Hematopoietic multipotent progenitor cell treated with erythropoietin and hydrocortisone succinate and interleukin-3 and kit ligand, for 15 days (in vitro differentiated cells): Measurements from ENCODE around the gene RNF151.
"Not testable (repeated sequence)": the region's sequence is repeated elsewhere in the genome, so short reads cannot be mapped to it uniquely, and the experiment has no call there.

Experiments
- DNase-seq: peaks from one replicate; pipeline ENCODE4 v3.0.0-alpha.2; 2015; ENCODE audit warnings: low spot score

The RNF151 gene

DNA sequence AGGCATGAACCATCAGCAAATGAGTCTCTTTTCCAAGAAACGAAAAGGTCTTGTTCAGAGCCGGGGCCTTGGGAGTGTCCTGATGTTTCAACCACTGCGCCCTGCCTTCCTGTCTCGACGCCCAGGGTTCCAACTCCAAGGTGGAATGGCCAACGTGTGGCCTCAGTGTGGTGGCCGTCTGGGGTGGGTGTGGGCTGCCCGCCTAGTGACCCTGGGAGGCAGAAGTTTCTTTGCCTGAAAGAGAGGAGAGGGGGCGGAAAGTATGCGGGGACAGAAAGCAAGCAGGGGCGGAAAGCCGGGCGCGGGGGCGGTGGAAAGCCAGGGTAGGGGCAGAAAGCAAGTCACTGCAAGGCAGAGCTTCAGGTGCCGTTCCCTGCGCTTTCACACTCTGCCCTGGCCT, 27.7 kb upstream of the RNF151 start:
- no peak for DNase-seq

DNA sequence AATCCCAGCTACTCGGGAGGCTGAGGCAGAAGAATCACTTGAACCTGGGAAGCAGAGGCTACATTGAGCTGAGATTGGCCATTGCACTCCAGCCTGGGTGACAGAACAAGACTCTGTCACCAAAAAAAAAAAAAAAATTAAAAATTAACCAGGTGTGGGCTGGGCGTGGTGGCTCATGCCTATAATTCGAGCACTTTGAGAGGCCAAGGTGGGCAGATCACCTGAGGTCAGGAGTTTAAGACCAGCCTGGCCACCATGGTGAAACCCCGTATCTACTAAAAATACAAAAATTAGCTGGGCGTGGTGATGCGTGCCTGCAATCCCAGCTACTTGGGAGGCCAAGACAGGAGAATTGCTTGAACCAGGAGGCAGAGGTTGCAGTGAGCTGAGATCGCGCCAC, 26.8 kb upstream of the RNF151 start:
- not testable (repeated sequence) for DNase-seq

DNA sequence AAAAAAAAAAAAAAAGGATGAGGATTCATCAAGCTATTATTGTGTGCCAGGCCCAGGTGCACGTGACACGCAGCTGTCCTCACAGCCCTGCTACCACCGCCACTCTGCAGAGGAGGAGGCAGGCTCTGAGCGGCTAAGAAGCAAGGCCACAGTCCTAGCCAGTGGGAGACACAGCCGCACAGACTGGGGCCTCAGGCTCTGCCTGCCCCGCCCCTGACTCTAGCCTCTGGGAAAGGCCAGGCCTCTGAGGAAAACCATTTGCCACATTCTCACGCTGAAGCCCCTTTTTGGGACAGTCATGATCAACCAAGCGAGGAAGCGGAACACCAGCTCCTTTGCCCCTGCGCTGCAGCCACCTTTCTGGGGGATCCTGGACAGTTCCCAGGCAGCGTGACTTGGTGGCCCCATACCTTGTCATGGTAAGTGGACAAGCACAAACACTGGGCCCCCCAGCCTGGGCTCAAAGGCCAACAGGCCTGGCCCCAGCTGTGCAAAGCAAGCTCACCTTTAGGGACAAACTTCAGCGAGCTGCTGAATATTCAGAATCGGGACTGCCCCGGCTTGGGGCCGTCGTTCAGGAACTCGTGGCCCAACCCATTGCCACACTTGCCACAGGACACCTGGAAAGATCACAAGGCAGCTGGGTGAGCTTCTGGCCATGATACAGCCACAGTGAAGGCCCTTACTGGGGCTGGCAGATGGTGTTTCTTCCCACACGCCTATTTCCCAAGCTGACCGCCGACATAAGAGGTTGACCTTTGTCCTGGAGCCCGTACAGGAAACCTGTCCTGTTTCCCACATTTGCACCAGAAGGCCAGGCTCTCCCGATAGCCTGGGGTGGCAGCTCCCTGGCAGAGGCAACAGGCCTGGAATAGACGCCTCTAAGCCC, 26.1 kb upstream of the RNF151 start:
- no peak for DNase-seq

DNA sequence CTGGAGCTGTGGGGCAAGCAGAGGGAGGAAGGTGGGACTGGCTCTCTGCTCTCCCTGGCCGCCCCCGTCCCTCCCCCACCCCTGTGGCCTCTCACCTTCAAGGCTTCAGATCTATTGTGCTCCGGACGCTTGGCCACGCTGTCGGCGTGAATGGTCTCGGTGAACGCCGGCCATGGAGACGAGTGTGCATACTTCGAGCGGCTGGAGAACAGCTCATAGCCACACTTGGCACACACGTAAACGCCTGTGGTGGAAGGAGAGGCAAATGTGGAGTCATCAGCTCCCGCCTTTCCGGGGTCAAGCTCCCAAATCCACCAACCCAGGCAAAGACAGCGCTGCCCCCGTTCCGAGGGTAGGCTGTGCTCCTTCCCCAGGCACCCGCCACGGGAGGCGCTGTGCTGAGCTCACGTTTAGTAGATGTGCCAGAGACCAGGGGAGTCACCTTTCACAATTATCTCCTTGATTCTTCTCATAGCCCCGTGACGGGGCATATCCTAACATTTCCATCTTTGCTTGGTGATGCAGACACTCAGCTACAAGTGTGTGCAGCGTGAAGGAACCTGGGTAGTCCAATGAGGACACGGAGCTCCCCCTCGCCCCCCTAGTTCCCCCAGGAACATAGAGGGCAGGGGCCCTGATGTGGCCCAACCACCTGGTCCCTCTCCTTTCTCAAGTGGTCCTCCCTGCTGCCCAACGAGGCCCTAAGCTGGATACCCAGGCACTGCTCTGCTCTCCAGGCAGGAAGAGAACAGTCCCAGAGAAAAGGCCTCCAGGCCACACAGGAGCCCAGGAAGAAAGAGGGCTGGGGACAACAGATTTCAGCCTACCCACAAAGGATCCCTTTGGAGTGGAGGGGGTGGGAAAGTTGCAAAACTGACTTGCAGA, 25.3 kb upstream of the RNF151 start:
- no peak for DNase-seq

DNA sequence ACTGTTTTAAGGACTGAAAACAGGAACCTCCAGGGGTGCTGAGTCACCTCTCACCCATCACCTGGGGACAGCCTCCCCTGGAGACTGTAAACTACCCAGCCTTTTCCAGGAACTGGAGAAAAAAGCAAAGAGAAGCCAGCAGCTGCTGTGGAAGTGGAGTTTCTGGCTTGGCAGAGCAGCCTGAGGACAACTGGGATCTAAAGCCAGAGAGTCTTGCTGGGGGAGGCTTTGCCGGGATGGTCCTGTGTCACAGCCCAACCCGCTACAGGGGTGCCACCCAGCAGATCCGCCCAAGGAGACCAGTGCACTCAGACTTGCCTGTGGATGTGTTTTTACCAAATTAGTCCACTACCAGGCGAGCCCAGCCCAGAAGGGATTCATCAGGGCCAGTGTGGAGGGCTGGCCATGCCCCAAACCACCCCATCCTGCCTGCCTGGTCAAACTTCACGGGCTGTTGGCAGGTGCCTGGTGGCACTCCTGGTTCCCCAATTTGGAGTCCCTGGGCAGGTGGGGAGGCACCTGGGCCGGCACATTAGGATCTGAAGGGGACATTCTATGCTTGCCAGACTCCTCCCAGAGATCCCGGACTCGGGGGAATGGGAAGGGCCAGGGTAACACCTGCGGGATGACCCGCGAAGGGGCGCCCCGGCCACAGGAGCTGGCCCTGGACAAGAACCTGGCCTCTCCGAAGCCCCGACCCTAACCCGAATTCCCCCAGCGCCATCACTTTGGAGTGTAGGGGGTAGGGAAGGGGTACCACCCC, 24.4 kb upstream of the RNF151 start:
- DNase-seq = no peak

DNA sequence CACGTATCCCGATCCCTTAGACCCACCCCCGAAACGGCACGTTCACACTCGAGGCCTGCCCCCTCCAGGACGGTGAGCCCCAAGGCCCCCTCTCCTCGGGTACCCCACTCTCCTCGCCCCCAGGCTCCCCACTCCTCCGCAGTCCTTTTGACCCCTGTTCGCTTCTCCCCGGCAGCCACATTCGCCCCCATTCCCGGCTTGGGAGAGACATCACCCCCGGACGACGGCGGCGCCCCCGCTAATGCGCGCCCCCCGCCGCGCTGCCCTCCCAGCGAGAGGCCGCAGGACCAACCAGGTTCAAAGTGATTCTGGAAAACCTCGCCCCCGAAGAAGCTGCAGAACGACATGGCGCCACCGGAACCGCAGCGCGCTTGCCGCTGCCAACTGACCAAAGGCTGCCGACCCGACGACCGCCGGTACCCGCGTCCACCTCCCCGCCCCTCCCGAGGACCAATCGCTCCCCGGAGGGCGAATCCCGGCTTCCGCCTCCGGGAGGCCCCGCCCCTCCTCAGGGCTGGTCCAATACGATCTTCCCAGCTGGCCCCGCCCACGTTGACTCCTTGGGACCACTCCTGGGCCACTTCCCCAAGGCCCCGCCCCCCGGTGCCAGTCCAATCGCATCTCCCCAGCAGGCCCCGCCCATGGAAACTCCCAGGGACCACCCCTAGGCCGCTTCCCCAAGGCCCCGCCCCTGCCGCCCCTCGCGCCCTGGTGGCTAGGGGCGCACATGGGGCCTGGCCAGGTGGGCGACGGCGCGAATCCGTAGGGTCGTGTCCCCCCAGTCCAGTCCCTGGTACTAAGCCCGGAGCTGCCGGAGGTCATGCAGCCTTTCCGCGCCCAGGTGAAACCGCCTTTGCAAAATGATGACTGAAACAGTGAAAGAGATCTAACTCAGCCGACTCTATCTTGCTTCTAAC, 23.6 kb upstream of the RNF151 start, which contains the start of gene MSRB1:
Gene MSRB1, minus strand, starts transcription at position 390 of the 917 bp plus-strand sequence. Its CDS starts 43 bp downstream, at position 347.
- peak; percentile 97 for DNase-seq

DNA sequence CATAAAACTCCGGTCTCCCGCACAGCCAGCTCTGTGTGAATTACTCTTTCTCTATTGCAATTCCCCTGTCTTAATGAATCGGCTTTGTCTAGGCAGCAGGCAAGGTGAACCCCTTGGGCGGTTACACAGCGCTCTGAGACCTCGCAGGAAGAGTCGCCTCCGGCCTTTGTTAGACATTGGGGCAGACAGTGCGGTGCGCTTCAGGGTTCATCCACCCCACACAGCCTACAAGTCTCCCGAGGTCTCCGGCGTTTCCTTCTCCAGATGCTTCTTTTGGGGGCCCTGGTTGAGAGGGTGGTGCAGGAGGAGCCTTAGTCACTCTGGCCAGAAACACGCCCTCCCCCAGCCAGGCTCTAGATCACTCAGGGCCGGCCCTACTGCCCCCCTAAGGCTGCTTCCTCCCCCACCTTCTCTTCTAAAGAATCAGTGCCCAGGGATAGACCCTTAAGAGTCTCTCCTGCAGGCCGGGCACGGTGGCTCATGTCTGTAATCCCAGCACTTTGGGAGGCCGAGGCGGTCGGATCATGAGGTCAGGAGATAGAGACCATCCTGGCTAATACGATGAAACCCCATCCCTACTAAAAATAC, 21.9 kb upstream of the RNF151 start:
- no peak for DNase-seq

DNA sequence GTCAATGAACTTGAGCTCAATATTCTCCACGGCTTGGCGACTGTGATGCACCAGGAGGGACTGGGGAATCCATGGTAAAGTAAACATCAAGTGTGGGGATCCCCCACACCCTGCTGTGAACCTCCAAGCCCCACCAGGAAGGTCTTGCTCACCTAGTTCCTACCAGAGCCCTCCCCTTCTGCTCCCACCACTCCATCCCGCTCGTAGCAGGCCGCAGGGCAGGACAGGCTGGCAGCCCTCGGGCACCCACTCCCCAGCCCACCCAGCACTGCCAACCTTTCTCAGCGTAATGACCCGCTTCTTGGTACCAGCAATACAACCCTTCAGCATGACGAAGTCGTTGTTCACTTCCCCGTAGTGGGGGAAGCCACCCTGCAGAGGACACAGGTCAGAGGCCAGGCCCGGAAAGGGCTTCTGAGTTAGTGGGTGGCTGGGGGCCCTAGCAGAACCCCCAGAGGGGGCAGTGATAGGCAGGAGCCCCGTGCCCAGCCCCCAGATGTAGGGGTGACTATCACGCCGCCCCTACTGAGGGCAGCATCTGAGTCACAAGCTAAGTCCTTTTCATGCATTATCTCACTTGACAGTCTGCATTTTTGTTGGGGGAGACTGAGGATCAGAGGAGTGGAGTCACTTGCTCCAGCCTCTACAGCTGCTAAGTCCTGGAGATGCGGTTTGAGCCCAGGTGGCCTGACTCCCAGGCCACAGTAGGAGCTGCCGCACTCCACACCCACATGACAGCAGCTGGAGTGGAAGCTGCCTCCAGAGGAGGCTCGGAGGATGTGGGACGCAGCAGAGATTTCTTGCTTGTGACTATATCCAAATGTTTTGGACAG, 20.9 kb upstream of the RNF151 start:
- DNase-seq = no peak

DNA sequence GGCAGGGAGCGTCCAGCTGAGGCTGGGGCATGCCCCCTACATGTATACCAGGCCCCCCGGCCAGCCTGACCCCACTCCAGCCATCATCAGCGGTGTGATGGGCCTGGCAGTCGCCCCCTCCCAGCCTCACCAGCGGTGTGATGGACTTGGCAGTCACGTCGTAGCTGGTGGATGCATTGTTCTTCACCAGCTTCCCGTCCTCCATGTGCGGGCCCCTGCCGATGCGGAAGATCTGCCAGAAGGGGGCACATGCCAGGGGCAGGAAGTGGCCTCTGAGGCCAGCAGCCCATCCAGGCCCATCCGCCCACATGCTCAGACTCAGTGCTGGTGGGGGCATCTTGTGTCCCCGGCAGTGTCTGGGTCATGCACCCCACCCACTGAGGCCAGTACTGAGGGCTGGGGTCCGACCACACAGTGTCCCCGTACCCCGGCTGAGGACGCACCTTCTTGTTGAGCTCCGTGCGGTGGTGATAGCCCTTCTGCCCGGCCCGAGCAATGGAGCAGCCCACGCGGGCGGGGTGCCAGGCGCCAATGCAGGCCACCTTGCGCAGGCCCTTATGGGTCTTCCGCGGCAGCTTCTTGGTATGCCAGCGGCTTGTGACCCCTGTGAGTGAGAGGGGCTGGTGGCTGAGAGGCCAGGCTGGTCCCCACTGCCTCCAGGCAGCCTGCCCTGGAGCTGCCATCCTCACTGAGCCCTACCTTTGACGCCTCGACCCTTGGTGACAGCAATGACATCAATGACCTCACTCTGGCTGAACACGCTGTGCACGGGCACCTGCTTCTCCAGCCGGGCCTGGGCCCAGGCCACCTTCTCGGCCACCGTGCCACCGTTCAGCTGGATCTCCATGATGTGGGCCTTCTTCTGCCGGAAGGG, 19.9 kb upstream of the RNF151 start:
- no peak for DNase-seq

DNA sequence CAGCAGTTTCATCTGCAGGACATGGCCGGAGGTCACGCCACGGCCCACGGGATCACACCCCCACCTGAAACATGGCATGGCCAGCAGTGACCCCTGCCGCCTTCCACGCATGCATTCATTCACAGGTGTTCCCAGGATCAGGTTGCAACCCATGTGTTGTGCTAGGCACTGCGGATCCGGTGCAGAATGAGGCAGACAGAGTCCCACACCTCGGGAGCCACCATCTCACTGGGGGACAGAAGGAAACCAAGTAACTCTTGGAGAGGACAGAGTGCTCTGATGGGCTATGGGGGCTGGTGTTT, 19.3 kb upstream of the RNF151 start:
- DNase-seq = no peak

DNA sequence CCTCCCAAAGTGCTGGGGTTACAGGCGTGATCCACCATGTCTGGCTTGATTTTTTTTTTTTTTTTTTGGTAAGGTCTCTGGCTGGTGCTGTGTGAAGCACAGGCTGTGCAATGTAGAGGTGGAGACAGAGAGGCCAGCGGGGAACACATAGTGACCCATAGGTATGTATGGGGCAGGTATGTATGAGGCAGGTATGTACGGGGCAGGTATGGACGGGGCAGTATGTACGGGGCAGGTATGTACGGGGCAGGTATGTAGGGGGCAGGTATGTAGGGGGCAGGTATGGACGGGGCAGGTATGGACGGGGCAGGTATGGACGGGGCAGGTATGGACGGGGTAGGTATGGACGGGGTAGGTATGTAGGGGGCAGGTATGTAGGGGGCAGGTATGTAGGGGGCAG, 17.1 kb upstream of the RNF151 start:
- no peak for DNase-seq

DNA sequence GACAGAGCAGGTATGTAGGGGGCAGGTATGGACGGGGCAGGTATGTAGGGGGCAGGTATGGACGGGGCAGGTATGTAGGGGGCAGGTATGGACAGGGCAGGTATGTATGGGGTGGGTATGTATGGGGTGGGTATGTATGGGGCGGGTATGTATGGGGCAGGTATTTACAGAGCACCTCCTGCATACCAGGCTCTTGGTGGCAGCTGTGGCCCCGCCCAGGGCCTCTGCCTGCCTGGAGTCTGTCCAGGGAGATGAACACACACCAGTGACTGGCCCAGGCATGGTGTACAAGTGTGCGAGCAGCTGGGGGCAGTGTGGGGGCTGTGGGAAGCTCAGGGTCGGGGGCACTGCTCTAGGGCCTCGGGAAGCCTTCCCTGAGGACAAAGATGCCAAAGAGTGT, 16.6 kb upstream of the RNF151 start:
- DNase-seq = no peak

DNA sequence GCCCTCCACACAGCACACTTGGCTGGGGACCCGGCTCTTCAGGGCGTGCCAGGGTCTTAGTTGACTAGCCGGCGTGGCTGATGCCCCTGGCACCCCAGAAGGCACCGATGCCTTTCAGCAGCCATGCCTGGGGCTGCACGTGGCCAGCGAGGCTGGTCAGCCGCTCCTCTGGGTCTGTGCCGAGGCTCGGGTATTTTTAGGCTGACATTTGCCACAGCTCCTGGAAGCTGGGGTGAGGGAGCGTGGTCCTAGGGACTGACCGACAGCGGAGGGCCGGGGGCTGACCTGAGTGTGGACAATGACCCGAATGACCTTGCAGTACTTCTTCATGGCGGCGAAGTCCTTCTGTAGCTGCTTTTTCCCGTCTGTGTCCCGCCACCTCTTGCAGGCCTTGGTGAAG, 16.1 kb upstream of the RNF151 start:
- DNase-seq = no peak

DNA sequence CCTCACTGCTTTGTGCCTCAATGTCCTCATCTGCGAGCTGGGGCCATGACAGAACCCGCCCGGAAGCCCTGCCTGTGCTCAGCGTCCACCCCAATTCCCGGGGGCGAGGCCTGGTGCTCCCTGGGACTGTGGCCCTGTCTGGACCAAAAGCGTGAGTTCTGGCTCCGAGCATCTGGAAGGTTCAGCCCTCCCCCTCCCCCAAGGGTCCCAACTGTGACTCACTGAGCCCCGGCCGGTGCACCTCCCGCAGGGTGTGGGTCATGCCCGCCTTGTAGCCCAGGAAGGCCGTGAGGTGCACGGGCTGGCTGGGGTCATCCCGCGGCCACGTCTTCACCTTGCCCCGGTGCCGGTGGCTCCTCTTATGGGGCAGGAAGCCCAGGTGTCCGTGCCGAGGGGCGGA, 12.9 kb upstream of the RNF151 start:
- DNase-seq = no peak

DNA sequence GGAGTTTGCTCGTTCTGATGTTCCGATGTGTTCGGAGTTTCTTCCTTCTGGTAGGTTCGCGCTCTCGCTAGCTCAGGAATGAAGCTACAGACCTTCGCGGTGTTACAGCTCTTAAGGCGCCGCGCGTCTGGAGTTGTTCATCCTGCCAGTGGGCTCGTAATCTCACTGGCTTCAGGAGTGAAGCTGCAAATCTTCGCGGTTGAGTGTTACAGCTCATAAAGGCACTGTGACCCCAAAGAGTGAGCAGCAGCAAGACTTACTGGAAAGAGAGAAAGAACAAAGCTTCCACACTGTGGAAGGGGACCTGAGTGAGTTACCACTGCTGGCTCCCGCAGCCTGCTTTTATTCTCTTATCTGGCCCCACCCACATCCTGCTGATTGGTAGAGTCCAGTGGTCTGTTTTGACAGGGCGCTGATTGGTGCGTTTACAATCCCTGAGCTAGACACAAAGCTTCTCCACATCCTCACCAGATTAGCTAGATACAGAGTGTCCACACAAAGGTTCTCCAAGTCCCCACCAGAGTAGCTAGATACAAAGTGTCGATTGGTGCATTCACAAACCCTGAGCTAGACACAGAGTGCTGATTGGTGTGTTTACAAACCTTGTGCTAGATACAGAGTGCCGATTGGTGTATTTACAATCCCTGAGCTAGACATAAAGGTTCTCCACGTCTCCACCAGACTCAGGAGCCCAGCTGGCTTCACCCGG, 9.1 kb upstream of the RNF151 start:
- not testable (repeated sequence) for DNase-seq

DNA sequence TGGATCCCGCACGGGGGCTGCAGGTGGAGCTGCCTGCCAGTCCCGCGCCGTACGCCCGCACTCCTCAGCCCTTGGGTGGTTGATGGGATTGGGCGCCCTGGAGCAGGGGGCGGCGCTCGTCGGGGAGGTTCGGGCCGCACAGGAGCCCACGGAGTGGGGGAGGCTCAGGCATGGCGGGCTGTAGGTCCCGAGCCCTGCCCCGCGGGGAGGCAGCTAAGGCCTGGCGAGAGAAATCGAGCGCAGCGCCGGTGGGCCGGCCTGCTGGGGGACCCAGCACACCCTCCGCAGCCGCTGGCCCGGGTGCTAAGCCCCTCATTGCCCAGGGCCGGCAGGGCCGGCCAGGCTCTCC, 8.5 kb upstream of the RNF151 start:
- DNase-seq = not testable (repeated sequence)

DNA sequence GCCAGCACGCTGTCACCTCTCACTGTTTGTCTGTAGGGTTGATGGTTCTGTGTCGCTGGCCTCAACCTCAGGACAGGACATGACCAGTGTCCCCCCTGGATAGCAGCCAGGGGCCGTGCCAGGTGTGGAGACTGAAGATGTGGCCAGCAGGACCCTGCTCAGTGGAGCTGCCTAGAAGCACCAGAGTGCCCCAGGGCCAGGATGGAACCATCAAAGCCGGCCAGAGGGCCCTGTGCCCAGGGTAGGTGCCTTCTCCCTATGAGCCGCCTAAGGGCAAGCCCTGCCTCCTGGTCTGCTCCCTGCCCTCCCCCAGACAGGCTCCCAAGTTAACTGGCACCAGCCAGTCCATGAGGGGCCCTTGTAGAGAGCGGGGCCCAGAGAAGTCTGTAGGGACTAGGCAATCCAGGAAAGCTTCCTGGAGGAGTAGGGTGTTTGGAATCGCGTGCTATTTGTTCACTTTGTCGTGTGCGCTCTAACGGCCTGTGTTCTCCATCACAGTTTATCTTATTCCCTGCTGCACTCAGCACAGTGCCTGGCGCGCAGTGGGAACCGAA, 7.9 kb upstream of the RNF151 start:
- no peak for DNase-seq
